Endothelial cell of umbilical vein (primary cell): ENCODE measurements around the gene PID1.

Experiments used
- CTCF ChIP-seq, 2 donors: IDR thresholded peaks; 1 replicate in 1 of 2; 2 replicates in 1 of 2; pipeline ENCODE4 v1.5.1; 2011; ENCODE audit warnings: low read length in 2 of 2, mild to moderate bottlenecking in 2 of 2, moderate library complexity in 2 of 2, control low read depth in 1 of 2, inconsistent platforms in 1 of 2, low read depth in 1 of 2; ENCODE audit not compliant: insufficient read depth in 1 of 2; ENCODE audit errors: extremely low read depth in 1 of 2
- EZH2 ChIP-seq: IDR thresholded peaks from 2 replicates; pipeline ENCODE4 v1.6.1; 2012; ENCODE audit warnings: borderline replicate concordance, low read depth, mild to moderate bottlenecking, moderate library complexity, low read length, inconsistent platforms; ENCODE audit not compliant: severe bottlenecking
- FOS ChIP-seq: IDR thresholded peaks from 2 replicates; pipeline ENCODE4 v1.6.1; 2011; ENCODE audit warnings: mild to moderate bottlenecking, low read length, moderate library complexity, borderline replicate concordance; ENCODE audit not compliant: insufficient read depth
- GATA2 ChIP-seq: IDR thresholded peaks from 2 replicates; pipeline ENCODE4 v1.7.0; 2011; ENCODE audit warnings: low read depth, mild to moderate bottlenecking, moderate library complexity, mixed read lengths, low read length; ENCODE audit not compliant: insufficient read length, insufficient read depth
- JUN ChIP-seq: IDR thresholded peaks from 2 replicates; pipeline ENCODE4 v1.6.1; 2011; ENCODE audit warnings: borderline replicate concordance, low read depth; ENCODE audit not compliant: insufficient read length, insufficient read depth
- MAX ChIP-seq: IDR thresholded peaks from 2 replicates; pipeline ENCODE4 v1.6.1; 2011; ENCODE audit not compliant: insufficient read depth, insufficient read length
- MYC ChIP-seq: IDR thresholded peaks from one replicate; pipeline ENCODE4 v1.6.1; 2011; ENCODE audit warnings: mild to moderate bottlenecking, low read depth, low read length
- POLR2A ChIP-seq: IDR thresholded peaks from 2 replicates; pipeline ENCODE4 v1.6.1; 2012; ENCODE audit warnings: low read depth, mild to moderate bottlenecking, control low read depth, low read length
- POLR2AphosphoS5 ChIP-seq: IDR thresholded peaks from 2 replicates; pipeline ENCODE4 v1.6.1; 2012; ENCODE audit warnings: low read depth, mild to moderate bottlenecking, control low read depth, low read length, moderate library complexity; ENCODE audit not compliant: insufficient read depth

- TF ChIP-seq EZH2 = no peak
- no peak for TF ChIP-seq POLR2A
- TF ChIP-seq POLR2AphosphoS5 = no peak
- TF ChIP-seq MAX = no peak
- no peak for TF ChIP-seq CTCF (IDR thresholded peaks at IDR 0.05; ENCODE audit: extremely low read depth in 1 of 2, insufficient read depth in 1 of 2, low read depth in 1 of 2, low read length in 2 of 2)
- no peak for TF ChIP-seq MYC
- no peak for TF ChIP-seq FOS
- no peak for TF ChIP-seq JUN
- no peak for TF ChIP-seq GATA2
These were observed 100.9 kb downstream of the PID1 start for GRCh38 chr2:229170171-229170570.
